ENCODE data around the gene TRIM38.

- TF ChIP-seq POLR2A (IDR thresholded peaks at IDR 0.05) (no peak), CTCF (IDR thresholded peaks at IDR 0.05) (no peak)
Measured at GRCh38 chr6:25931411-25931709, 31.2 kb upstream of the TRIM38 start.

Data from lower leg skin (tissue), 3 donors.